ENCODE measurements around the gene TMEM170A. TPM values are rescaled to one million over a fixed set of nuclear protein-coding genes. Genes with fewer than 3 reads are reported as not detected.

The TMEM170A gene
- total RNA-seq, 1 donor from 2014 or later, result 38.4 TPM

DNA sequence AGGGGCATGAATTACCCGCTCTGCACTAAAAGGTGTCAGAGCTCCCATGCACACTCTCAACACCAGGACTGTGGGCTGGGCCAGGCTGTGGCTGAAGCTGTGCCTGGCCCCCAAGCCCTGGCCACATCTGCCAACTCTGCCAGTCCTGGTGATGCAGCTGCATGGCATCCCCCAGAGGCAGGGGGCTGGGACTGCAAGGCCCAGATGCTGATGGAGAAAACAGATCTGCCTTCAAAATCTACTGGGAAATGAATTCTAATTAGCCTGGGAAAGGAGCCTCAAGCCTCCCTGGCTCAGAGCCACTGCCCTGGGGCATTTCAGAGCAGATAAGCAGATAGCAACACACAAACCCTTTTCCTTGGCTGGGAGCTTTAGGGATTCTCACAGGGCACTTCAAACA, 27.4 kb upstream of the TMEM170A start:
- H3K9me3 Mint-ChIP-seq, result no peaks in the 10 kb centered on the region
- H3K36me3 Mint-ChIP-seq, result no peaks in the 10 kb centered on the region
- H3K4me3 Mint-ChIP-seq, result no peak overlapping the region
- H3K27me3 Mint-ChIP-seq (ENCODE audit: low read depth), result peaks cover 18% of the 10 kb centered on the region
- H3K27ac Mint-ChIP-seq, result no peak overlapping the region
- peaks cover 20% of the 10 kb centered on the region for H3K4me1 Mint-ChIP-seq
- peak in 1 of 2 experiments; percentile 72 for DNase-seq (ENCODE audit: low spot score in 2 of 2, unreplicated experiment in 2 of 2)
- TF ChIP-seq, protein P1, sequence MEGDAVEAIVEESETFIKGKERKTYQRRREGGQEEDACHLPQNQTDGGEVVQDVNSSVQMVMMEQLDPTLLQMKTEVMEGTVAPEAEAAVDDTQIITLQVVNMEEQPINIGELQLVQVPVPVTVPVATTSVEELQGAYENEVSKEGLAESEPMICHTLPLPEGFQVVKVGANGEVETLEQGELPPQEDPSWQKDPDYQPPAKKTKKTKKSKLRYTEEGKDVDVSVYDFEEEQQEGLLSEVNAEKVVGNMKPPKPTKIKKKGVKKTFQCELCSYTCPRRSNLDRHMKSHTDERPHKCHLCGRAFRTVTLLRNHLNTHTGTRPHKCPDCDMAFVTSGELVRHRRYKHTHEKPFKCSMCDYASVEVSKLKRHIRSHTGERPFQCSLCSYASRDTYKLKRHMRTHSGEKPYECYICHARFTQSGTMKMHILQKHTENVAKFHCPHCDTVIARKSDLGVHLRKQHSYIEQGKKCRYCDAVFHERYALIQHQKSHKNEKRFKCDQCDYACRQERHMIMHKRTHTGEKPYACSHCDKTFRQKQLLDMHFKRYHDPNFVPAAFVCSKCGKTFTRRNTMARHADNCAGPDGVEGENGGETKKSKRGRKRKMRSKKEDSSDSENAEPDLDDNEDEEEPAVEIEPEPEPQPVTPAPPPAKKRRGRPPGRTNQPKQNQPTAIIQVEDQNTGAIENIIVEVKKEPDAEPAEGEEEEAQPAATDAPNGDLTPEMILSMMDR (IDR thresholded peaks at IDR 0.05; ENCODE audit: unreplicated experiment), result no peak

DNA sequence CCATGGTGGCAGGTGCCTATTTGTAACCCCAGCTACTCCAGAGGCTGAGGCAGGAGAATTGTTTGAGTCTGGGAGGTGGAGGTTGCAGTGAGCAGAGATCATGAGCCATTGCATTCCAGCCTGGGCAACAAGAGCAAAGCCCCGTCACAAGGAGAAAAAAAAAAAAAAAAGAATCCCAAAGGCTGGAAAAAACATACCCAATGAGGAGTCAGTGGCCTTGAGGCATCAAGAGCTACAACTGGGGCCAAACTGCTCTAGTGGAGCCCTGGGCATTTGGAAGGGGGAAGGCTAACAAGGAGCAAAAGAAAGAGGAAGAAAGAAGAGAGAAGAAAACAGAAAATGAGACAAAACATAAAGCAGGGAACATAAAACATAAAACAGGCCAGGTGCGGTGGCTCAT, 23.8 kb upstream of the TMEM170A start:
- H3K27ac Mint-ChIP-seq, result no peak overlapping the region
- H3K9me3 Mint-ChIP-seq, result no peaks in the 10 kb centered on the region
- H3K27me3 Mint-ChIP-seq (ENCODE audit: low read depth), result no peaks in the 10 kb centered on the region
- TF ChIP-seq, protein P1 (IDR thresholded peaks at IDR 0.05; ENCODE audit: unreplicated experiment), result no peak
- peaks cover 31% of the 10 kb centered on the region for H3K4me1 Mint-ChIP-seq
- DNase-seq (ENCODE audit: low spot score in 2 of 2, unreplicated experiment in 2 of 2), result no peak
- H3K36me3 Mint-ChIP-seq, result no peaks in the 10 kb centered on the region
- H3K4me3 Mint-ChIP-seq, result no peak overlapping the region

DNA sequence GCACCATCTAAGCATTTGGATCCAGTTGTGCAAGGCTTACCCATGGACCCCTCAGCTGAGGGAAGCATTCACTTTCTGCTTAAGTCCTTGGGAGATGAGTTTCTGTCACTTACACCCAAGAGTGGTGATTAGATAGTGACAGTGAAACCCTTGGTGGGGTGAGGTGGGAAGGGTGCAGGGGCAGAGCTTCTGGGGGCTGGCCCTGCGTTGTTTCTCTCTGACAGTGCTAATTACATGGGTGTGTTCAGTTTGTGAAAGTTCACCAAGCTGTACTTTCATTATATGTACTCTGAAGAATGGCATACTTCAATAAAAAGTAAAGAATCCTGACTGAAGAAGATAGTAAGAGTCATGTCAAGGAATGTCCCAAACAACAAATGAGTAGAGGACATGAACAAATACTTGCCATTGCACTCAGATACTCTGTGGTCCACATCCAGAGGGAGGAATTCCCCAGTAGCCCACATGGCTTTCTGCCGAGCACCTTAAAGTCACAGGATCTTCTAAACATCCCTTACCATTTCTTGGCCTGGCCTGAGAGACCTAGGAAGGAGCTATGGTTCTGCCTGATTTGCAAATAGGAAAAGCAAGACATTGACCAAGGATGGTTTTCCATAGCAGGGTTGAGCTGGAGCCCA, 22.3 kb upstream of the TMEM170A start:
- H3K4me1 Mint-ChIP-seq, result peaks cover 22% of the 10 kb centered on the region
- no peak for DNase-seq (ENCODE audit: low spot score in 2 of 2, unreplicated experiment in 2 of 2)
- H3K36me3 Mint-ChIP-seq, result no peaks in the 10 kb centered on the region
- no peaks in the 10 kb centered on the region for H3K9me3 Mint-ChIP-seq
- no peak overlapping the region for H3K4me3 Mint-ChIP-seq
- TF ChIP-seq, protein P1 (IDR thresholded peaks at IDR 0.05; ENCODE audit: unreplicated experiment), result no peak
- H3K27me3 Mint-ChIP-seq (ENCODE audit: low read depth), result no peaks in the 10 kb centered on the region
- H3K27ac Mint-ChIP-seq, result no peak overlapping the region

DNA sequence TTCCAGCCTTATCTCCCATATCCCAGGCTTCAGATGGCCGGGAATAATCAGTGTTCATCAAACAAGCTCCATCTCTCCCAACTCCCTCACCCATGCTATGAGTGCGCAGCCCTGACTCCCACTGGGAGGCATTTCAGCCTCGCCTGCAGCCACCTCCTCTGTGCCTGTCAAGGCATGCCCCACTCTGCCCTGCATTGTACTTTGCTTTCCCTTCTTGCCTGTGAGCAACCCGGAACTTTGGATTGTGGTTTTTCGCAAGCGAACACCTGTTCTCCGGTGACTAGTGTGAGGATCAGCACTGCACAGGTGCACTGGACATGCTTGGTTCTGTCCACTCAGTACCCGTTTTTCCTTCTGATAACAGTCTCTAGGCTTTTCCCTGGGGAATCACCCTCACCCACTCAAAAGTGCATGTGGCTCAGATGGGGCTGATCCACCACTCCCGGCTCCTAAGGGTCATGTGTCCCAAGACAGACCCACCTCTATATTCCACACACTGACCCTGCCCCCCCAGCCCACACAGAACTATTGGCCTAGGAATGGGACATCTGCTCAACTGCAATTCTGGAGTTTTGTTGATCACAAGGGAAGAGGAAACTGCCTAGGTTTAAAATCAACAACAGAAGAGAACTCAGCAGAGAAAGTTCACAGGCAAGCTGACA, 21.7 kb upstream of the TMEM170A start:
- H3K4me1 Mint-ChIP-seq, result peaks cover 19% of the 10 kb centered on the region
- H3K27me3 Mint-ChIP-seq (ENCODE audit: low read depth), result no peaks in the 10 kb centered on the region
- H3K4me3 Mint-ChIP-seq, result no peak overlapping the region
- peak overlapping the region; percentile 35 for H3K27ac Mint-ChIP-seq
- H3K9me3 Mint-ChIP-seq, result no peaks in the 10 kb centered on the region
- DNase-seq (ENCODE audit: low spot score in 2 of 2, unreplicated experiment in 2 of 2), result no peak
- TF ChIP-seq, protein P1 (IDR thresholded peaks at IDR 0.05; ENCODE audit: unreplicated experiment), result no peak
- H3K36me3 Mint-ChIP-seq, result no peaks in the 10 kb centered on the region

DNA sequence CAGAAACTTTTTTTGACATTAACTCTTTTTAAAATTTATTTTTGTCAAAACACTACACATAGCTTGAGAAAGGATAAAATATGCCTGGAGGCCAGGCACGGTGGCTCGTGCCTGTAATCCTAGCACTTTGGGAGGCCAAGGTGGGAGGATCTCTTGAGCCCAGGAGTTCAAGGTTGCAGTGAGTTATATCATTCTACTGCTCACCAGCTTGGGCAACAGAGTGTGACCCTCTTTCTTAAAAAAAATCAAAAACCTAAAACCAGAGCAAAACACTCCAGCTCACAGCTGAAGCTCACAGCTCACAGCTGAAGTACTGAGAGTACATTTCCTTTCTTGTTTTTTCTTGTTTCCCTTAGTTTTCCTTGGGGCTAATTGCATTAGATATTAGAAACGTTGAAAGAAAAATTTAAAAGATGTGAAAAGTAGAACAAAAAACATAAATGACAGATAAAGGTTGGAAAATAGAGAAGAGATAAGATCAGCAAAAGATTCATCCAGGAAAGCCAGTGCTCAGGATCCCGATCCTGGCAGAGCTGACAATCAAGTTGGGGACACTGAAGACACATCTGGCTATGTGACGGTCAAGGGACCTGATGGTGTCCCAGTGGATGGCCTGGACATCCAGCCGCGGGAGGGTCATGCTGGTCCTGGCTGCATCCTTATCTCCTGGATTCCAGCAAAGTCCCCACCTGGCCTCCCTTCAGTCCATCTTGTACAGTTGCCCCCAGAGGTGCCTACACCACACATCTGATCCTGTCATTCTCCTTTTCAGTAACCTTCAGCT, 20.9 kb upstream of the TMEM170A start:
- Mint-ChIP-seq H3K9me3 (no peaks in the 10 kb centered on the region), H3K4me3 (no peak overlapping the region), H3K27ac (peak overlapping the region; percentile 35), H3K4me1 (peaks cover 19% of the 10 kb centered on the region), H3K36me3 (no peaks in the 10 kb centered on the region), H3K27me3 (ENCODE audit: low read depth) (no peaks in the 10 kb centered on the region)
- no peak for DNase-seq (ENCODE audit: low spot score in 2 of 2, unreplicated experiment in 2 of 2)
- TF ChIP-seq, protein P1 (IDR thresholded peaks at IDR 0.05; ENCODE audit: unreplicated experiment), result no peak
